Measurements from ENCODE around the gene GARRE1.

DNA sequence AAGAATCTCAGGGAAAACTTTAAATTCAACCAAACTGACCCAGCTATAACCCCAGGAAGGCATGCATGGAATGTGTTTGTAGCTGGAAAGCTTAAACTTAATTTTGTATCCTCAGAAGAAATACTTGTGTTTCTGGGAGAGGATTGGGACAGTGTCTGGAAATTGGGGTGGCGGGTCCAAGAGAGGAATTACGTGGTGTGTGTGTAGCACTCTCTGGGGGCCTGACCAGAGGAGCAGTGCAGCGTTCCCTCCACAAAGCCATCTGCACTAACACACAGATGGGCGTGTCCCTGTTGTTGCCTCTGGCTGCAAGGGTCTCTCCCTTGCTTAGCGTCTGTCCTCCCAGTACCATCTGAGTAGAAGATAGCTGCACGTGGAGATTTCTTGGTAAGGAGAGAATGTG is 6.4 kb downstream of the GARRE1 start:
- TF ChIP-seq, protein P1, sequence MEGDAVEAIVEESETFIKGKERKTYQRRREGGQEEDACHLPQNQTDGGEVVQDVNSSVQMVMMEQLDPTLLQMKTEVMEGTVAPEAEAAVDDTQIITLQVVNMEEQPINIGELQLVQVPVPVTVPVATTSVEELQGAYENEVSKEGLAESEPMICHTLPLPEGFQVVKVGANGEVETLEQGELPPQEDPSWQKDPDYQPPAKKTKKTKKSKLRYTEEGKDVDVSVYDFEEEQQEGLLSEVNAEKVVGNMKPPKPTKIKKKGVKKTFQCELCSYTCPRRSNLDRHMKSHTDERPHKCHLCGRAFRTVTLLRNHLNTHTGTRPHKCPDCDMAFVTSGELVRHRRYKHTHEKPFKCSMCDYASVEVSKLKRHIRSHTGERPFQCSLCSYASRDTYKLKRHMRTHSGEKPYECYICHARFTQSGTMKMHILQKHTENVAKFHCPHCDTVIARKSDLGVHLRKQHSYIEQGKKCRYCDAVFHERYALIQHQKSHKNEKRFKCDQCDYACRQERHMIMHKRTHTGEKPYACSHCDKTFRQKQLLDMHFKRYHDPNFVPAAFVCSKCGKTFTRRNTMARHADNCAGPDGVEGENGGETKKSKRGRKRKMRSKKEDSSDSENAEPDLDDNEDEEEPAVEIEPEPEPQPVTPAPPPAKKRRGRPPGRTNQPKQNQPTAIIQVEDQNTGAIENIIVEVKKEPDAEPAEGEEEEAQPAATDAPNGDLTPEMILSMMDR (IDR thresholded peaks at IDR 0.05; ENCODE audit: poor library complexity): no peak
- no peak for TF ChIP-seq EZH2 (IDR thresholded peaks at IDR 0.05; ENCODE audit: borderline replicate concordance)
